GM19455 (cell line): Measurements from ENCODE around the gene MTARC2.
A peak's percentile ranks its signal among the peaks of the same experiment; 100 is the strongest.

Experiments
- ATAC-seq: cut with Tn5 transposase; IDR thresholded peaks from one replicate; pipeline ENCODE4 v1.9.1; 2021; ENCODE audit not compliant: unreplicated experiment

Gene MTARC2

GRCh38 chr1:220797044-220797443 is 48.9 kb downstream of the MTARC2 start:
- no peak for ATAC-seq

DNA sequence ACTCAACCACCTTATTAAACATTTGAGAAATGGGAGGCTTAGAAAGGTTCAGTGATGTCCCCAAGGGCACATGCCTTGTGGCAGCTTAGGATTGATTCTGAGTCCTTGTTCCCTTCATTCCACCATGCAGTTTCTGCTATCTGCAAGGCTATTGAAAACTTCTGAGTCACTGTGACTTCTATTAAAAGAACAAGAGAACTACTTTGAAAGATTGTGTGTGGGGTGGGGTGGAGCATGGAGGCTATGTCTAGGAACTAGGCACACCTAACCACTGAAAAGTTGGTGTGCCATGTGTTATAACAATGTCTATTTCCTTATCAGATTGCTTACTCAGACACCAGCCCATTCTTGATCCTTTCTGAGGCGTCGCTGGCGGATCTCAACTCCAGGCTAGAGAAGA is 49.4 kb downstream of the MTARC2 start:
- no peak for ATAC-seq

- no peak for ATAC-seq
Measured at GRCh38 chr1:220798338-220798737, 50.2 kb downstream of the MTARC2 start.

GRCh38 chr1:220800262-220800661 is 52.1 kb downstream of the MTARC2 start:
- no peak for ATAC-seq

- ATAC-seq, result peak; percentile 73
Measured at GRCh38 chr1:220803401-220804201, 55.5 kb downstream of the MTARC2 start.

DNA sequence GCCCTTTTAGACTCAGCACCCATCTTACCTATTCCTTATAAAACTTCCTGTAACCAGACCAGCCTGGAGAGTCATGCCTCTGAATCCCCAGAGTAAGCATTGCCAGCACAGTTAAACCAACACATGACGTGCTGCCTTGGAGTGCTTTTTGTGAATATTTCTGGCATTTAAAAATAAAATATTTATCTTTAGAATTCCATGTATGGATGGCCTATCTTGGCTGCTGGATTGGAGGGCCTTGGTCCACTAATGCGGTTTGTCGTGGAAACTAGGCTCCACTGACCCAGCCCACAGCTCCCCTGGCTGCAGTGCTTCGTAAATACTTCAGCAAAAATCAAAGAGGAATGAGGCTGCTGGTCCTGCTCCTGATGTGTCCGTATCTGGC is 56.1 kb downstream of the MTARC2 start:
- no peak for ATAC-seq

DNA sequence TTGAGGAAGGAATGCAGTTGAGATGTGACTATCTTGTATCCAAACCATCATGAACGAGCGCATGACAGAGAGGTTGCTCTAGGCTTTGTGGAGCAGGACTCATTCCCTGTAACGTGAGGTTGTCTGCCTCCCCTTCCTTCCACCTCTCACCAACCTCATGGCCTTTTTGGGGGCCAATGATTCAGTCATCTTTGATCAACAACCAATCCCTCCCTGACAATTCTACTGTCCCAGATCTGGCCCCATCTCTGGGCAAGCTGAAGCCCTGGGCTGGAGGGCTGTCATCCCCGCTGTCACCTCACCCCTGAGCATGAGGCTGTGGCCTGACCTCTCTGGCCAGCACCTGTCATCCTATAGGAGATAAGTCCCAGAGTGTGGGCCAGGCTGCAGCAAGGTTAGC is 58.3 kb downstream of the MTARC2 start:
- no peak for ATAC-seq

DNA sequence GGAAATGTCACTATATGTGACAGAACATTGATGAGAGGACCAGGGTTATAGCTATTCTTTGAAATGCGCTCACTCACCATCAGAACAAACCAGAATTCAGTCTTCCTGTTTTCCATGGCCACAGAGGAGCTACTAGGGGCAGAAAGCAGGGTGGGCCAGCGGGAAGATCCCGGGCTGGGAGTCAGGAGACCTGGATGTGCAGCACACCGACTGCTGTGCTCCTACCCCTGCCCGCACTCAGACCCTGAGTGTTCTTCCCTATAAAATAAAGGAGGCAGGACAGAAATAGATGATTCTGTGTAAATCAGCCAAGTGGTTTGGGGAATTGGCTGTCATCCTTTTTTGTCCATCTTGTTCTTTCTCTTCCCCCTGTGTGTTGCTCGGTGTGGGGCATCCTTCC is 59.6 kb downstream of the MTARC2 start:
- no peak for ATAC-seq

- ATAC-seq, result no peak
Measured at GRCh38 chr1:220808345-220809186, 60.4 kb downstream of the MTARC2 start.

DNA sequence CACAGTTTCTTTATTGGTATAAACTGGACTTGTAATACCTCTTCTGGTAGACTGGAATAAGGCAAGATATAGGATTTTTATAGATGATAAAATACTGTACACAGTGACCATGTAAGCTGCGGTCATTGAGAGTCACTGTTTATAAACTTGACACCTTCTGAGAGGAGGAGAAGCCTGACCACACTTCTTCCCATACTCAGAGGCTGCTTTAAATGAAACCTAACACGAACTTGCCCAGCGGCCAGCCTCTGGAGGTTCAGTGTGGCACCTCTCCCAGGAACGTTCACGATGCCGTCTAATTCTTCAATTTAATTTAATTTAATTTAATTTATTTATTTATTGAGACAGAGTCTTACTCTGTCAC is 61.0 kb downstream of the MTARC2 start:
- no peak for ATAC-seq

GRCh38 chr1:220809704-220810103 is 61.6 kb downstream of the MTARC2 start:
- ATAC-seq, result peak; percentile 5

DNA sequence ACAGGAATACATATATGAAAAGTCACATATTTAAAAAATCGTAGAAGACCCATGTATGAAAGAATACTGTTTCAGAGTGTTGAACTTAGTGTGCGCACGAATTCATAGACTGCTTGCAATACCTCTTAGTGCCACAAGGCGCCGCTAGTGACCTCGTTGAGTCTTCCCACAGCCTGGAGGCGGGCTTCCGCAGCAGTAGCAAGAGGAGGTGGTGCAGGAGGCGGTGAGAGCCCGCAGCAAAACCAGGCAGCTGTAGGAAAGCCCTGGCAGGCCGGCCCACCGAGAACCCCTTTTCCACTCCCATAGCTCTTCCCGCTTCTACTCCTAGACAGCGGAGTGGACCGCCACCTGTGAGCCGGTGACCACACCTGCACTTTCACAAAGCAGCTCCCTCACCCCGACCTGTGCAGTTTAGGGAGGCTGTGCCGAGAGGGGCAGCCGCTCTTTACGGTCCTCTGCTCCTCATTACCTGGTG is 62.1 kb downstream of the MTARC2 start:
- ATAC-seq, result peak; percentile 97

DNA sequence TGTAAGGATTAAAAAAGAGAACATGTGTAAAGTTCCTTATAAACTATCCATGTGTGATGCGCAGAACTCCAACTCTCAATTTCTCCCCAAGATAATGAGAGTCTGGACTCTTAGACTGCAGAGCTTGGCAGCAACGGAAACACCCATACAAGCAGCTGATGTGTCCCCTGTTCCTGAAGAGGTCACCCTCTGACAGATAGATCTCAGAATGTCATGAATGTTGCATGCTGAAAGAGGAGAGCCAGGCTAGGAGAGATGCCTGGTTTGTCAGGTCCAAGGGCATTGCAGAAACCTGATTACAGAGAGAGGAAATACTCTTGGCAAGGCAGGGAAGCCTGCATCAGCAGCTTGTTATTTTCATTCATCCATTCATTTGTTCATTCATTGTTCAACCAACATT is 62.8 kb downstream of the MTARC2 start:
- ATAC-seq, result no peak

DNA sequence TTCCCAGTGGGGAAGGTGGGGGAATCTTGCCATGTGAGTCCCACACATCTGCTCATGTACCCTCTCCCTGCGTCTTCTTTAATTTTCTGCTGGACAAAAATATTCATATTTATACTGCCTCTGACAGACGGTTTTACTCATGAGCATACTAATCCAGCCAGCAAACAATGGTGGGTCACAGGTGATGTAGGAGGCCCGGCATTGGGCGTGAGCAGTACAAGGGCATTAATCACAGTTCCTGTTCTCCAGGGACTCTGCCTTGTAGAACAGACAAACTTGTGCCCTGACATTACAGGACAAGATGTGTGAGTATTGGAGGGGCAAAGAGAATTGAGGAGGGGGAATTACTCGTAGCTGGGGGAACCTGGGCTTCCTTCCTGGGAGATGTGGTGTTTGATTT is 63.6 kb downstream of the MTARC2 start:
- ATAC-seq, result no peak

DNA sequence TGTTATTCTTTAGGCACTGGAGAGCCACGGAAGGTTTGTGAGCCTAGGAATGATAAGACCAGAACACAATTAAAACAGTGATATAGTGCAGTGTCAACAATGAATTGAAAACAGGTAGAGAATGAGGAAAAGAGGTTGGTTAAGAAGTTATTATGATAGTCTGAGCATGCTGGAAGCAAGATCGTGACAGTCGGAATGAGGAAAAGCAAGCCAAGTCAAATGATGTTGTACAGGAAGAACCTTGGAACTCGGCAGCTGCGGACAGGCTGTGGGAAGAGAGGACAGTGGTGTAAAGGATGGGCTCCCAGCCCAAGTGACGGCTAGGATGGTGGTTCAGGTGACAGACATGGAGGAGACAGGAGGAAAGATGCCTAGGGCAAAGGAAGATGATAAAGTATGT is 64.2 kb downstream of the MTARC2 start:
- no peak for ATAC-seq

DNA sequence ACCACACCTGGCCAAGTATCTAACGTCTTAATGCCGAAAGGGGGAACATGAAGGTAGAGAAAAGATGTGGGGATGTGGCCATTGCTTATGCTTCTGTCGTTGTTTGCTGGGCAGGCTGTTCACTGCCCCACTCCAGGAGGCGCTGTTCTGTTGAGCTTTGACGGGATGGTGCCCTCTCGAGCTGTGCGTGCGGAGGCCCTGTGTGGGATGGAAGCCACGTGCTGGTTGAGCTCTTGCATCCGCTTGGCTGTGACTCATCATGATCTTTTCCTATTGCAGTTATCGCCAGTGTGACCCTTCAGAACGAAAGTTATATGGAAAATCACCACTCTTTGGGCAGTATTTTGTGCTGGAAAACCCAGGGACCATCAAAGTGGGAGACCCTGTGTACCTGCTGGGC is 64.9 kb downstream of the MTARC2 start:
- no peak for ATAC-seq

GRCh38 chr1:220815409-220815808 is 67.3 kb downstream of the MTARC2 start:
- no peak for ATAC-seq

DNA sequence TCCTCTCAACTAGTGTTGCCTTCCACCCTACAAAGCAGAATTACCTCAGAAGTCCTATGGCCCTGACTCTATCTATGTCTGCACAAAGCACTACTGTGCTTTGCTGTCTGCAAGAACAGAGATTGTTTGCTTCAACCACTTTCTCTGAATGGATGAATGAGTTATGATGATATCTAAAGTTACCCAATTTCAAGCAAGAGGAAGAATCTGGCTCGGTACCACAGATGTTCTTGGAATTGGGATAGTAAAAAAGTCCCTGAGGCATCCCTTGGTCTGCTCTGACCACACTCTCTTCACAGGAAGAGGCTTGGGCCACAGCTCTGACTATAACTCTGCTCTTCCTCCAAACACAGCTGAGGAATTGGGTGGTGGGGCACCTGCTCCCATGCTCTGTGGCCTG is 69.8 kb downstream of the MTARC2 start:
- no peak for ATAC-seq

DNA sequence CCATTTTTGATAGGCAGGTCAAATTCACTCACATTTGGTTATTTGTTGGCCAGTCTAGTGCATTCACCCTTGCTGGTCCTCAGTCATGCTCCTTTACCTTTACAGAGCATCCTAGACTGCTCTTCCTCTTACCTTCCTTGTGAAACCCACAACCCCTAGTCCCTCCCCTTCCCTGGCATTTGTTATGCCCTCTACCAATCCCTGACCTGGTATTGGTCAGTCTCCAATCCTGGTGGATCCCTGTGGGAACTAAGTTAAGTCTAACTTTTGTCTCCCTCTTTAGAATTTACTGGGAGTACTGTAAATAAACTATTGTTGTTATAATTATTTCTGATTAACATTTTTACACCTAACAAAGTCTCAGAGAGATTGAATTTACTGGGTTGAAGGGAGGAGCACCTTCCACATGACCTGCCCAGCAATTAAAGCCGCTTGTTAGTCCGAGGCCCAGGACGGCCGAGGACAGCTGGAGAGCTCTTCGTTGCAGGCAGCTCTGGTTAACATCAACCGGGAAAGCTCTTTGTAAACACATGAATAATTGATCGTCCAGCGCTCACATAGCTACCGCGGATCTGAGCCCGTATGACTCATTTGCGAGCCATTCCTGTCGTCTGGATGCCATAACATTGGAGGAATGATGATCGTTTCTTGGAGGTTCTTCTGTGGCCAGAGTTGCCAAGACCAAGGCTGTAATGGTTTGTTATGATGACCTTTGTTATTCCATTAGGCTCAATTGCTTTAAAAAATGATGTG is 70.5 kb downstream of the MTARC2 start:
- no peak for ATAC-seq

GRCh38 chr1:220819467-220820026 is 71.4 kb downstream of the MTARC2 start:
- ATAC-seq, result no peak
